CD4-positive, alpha-beta T cell treated with Interleukin-15 for 1 hour (primary cell): ENCODE data around the gene NHS.

Source experiments
- DNase-seq: peaks from one replicate; pipeline ENCODE4 v3.0.0-alpha.2; 2020

Gene NHS

GRCh38 chrX:17456526-17456925, 81.5 kb downstream of the NHS start:
- DNase-seq: no peak

DNA sequence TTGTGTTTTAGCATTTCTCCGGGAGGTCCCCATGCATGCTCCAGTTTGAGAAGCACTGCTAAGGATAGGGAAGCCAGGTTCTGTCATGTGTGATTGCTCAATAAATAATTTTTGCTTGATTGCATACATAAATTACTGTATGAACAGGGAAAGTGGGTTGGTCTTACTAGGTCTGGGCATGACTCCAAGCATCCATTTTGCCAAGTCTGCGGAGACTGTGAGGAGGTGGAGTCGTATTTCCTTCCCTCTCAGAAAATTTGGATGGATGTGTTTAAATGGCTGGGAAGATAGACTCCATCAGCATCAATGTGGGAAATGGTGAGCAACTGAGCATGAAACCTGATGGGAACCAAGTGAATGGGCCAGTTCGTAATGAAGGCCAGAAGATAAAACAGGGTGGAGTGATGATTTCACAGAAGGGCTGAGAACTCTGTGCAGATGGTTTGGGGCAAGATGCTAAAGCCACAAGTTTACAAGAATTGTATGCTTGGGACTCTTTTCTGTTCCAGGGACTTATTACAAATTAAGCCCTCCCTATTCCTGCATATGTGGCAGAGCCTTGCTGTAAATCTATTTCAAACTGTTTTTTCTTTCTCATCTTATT, 84.1 kb downstream of the NHS start:
- no peak for DNase-seq

GRCh38 chrX:17459661-17460060, 84.7 kb downstream of the NHS start:
- no peak for DNase-seq

GRCh38 chrX:17462881-17463280, 87.9 kb downstream of the NHS start:
- DNase-seq: no peak

- DNase-seq: no peak
These were observed 89.2 kb downstream of the NHS start for GRCh38 chrX:17464194-17464593.

DNA sequence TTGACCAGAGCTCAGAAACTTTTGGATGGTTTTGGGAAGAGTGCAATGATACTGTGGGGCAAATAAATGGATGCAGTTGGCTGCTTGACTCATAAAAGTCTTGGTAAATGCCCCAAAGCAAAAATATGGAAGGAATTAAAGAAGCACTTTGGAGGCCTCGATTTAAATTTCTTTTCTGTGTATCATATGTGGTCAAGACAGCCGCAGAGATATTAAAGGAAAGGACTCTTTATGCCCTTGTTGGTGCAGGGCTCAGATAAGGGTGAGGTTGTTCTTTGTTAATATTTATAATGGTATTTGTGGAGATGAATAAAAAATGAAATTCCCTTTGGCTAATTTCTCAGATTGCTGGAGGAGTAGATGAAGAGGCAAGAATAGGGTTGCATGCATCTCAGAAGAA, 90.2 kb downstream of the NHS start:
- DNase-seq: no peak

DNA sequence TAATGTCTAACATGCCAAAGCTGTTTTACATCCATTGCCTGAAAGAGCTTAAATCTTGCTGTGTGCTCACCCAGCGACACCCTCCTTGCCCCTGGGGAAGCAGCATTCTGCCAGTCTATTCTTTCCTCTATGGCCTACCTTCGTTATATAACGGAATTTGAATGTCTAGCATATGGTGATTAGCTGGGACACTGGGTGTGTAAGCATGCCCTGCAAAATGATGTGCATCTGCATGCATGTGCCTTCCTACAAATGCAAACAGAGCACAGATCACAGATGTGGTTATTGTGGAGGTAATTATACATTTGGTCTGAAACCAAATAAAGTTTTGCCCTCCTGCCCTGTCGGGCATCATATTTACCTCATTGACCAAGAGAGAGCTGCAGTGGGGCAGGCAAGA, 90.8 kb downstream of the NHS start:
- DNase-seq: no peak

DNA sequence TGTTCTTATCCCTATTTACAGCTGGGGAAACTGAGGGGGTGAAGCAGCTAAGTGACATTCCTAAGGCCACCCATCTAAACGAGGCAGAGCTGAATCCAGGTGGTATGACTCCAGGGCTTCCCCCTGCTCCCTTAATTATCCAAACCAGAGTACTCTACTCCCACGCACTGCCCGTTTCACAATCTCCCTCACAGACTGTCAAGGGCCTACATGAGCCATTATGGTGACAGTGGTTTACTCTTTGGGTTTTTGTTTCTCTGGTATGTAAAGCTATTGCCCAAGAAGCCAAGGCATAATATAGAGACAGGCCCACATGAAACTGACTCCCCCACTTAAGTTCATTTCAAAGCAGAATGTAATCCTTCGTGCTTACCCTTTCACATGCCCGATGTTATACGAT, 95.1 kb downstream of the NHS start:
- no peak for DNase-seq

- DNase-seq: no peak
These were observed 96.1 kb downstream of the NHS start for GRCh38 chrX:17471121-17471520.

DNA sequence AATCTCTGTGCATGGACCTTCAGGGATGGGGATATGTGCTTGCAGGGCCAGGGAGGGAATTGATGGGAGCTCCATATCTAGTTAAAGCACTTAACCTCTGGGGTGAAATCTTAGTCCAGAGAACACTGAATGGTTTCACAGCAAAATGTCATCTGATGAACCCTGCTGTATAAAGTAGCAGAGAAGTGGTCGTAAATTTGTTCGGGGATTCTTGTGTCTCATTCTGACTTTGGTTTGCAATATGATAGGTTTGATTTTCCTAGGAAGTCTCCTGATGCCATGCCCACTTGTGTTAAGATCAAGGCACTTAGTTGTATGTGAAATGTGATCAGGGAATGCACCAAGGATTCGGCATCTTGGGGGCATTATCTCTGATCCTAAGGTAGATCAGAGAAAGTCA, 96.9 kb downstream of the NHS start:
- DNase-seq: no peak

DNA sequence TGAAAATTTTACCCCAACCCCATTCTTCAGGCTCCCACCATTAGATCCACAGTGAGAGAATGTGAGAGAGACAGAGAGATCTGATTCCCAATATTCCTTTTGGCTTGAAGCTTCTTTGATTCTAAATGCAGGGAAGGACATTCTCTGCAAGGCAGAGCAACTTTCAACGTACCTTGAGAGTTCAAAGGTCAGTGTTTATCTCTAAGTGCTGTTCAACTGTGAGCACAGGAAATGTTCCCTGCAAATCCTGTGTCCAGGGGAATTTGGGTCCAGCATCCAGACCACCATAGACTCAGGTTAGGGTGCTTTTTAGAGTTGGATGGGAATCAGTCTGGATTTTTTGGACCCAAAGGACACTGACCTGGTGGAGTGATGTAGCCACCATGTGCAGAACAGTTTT, 97.4 kb downstream of the NHS start:
- no peak for DNase-seq

- no peak for DNase-seq
These were observed 98.0 kb downstream of the NHS start for GRCh38 chrX:17473021-17473420.

DNA sequence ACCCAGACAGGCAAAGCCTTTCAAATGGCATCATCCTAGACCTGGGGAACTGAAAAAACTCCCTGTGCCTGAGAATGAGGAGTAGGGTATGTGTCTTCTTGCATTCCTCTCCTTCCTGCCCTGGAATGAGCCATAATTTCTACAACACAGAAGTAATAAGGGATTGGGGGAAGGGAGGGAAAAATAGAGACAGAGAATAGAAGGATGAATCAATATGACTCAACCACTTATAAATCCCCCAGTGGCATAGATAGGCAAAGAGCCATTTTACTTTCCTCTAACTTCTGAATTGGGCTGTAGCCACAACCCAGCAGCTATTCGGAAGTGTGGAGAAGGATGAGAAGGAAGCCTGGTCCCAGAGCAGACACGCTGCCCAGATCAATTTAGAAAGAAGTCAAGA, 99.9 kb downstream of the NHS start:
- no peak for DNase-seq

- DNase-seq: no peak
These were observed 100.6 kb downstream of the NHS start for GRCh38 chrX:17475449-17476217.

DNA sequence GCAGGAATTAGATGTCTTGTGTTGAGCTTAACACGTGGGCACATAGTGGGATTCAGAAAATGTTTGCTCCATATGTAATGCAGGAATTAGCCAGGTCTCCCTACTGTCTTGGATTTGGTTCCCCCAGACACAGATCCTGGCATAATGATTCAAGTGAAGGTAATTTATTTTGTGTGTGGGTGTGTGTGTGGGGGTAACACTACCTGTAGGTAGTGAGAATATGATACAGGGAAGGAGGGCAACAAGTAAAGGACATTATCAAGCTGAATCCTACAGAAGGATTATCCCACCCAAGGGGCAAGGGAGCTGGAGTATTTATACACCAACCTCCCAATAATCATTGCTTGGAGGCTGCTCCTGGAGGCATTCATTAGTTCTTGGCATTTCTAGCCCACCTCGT, 101.4 kb downstream of the NHS start:
- DNase-seq: no peak

GRCh38 chrX:17481086-17481485, 106.1 kb downstream of the NHS start:
- no peak for DNase-seq

DNA sequence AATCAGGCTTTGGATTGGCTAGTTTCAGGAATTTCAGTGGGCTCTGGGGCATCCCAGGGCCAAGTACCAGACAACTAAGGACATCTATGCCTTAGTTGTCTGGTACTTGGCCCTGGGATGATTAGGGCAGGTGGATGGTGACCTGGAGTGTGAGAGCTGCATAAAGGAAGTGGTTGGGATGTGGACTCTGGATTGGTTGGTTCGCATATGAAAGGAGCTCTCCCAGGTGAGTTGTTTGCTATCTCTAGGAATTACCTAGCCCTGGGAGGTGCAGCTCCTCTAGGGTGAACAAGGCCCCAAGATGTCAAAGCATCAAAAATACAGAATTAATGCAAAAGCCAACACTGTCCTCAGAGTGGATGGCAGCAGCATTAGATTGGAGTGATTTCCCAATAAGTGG, 109.6 kb downstream of the NHS start:
- no peak for DNase-seq

DNA sequence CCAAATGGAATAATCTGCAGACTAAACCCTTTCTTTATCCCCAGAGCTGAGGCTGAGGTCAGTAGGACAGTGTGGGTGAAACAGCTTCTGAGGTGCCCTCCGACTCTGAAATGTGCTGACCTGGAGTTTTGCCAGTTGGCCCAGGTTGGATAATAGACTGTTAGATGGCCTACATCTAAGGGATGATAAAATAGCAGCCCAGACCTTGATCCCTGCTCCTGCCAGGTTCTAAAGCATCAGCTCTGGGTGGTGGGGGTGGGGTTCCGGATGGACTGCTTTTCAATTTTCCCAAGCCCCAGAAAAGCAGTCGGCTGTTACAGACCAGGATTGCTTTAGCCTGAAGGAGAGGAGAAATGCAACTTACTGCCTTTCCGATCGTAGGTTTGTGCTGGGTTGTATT, 110.4 kb downstream of the NHS start:
- DNase-seq: no peak

DNA sequence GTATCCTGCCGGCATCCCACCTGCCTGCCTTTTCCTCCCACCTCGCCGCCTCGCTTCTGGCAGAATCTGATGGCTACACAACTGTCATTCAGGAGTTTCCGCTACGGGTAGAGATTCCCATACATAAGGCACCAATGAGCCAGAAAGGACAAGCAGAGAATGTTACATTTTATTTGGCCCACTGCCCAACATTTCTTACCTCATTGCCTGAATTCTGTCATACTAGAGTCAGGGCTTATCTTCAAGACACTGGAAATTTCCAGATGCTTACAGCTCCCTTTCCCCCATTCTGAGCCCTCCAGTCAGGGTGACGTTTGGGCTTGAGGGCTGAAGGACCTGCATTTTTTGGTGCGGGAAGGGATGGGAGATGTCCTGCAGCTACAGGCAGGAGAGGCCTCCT, 113.0 kb downstream of the NHS start:
- no peak for DNase-seq

DNA sequence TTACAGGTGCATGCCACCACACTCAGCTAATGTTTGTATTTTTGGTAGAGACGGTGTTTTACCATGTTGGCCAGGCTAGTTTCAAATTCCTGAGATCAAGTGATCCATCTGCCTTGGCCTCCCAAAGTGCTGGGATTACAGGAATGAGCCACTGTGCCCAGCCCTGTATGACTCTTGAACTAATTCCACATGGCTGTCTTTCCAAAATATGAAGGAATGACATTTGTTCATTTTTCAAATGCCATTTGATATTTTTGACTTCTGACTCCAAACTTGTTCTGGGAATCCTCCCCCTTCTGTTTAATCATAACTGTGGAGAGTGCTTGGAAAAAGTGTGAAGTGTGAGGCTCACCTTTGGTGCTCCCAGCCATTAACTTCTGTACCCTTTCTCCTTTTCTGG, 119.2 kb downstream of the NHS start:
- no peak for DNase-seq

GRCh38 chrX:17495052-17495451, 120.1 kb downstream of the NHS start:
- no peak for DNase-seq

DNA sequence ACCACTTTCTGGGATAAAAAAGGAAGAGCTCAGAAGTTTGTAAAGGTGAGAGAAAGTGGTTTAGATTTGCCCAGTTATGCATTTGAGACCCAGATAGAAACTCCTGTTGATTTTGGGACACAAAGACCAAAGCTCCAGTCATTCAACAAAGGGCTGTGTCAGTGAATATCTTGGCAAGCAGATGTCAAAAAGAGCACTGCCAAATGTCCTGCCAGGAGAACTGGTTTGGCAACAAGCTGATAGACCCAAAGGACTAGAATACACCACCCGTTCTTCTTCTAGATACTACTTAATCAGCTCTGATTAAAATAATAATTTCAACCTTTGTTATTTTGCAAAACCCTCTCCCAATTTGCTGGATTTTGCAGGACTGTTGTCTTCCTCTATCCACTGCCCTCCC, 121.4 kb downstream of the NHS start:
- no peak for DNase-seq

DNA sequence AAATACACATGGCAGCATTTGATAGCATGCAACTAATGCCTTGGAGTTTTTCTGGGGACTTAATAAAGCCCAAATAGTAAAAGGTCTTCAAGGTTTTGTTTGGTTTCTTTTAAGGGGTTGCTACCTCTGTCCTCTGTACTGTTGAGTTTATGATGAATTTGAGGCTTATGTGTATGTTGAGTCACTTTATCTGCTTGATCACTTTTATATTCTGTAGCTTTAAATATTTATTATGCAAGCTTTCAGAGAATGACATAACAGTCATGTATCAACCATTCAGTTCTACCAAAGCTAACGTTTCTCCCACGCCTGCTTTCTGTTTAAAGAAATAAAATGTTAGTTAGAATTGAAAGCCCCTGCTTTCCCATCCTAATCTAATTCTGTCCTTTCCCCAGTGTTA, 122.2 kb downstream of the NHS start:
- no peak for DNase-seq

- no peak for DNase-seq
These were observed 124.5 kb downstream of the NHS start for GRCh38 chrX:17499512-17499911.

DNA sequence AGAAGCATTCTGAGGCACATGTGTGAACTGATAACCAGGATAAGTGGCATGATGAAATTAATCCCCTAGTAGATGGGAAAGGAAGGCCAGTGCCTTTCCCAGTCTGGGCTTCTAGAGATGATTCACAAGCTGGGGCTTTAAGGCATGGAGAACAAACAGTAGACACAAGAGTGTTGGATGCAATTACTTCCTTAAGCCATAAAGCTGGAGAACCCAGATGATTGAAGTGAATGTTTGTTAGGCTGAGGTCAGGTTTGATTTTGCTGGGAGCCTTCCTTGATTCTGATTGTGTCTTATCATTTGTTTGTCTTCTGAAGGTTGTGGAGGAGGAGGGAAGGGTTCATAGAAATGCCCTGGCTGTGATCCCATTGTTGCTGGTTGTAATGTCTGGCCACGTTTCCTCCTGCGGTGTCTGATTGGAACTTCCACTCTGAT, 125.2 kb downstream of the NHS start:
- no peak for DNase-seq
